GM19452 (cell line): Measurements from ENCODE around the gene CLDN8.

Source experiments
- ATAC-seq: cut with Tn5 transposase; IDR thresholded peaks from one replicate; pipeline ENCODE4 v1.9.1; 2021; ENCODE audit not compliant: unreplicated experiment

Gene CLDN8

GRCh38 chr21:30216041-30216723 lies at the start of gene CLDN8:
Gene CLDN8, minus strand, starts transcription at chr21:30216097. Its CDS starts 172 bp downstream, at chr21:30215925.
- ATAC-seq = no peak

- no peak for ATAC-seq
These were observed 41.9 kb upstream of the CLDN8 start for GRCh38 chr21:30257773-30258172.

- no peak for ATAC-seq
These were observed 40.2 kb upstream of the CLDN8 start for GRCh38 chr21:30256100-30256499.

- no peak for ATAC-seq
These were observed 39.8 kb upstream of the CLDN8 start for GRCh38 chr21:30255679-30256078.

- no peak for ATAC-seq
These were observed 35.9 kb upstream of the CLDN8 start for GRCh38 chr21:30251781-30252180.

GRCh38 chr21:30249936-30250335 lies 34.0 kb upstream of the CLDN8 start:
- no peak for ATAC-seq

GRCh38 chr21:30248844-30249243 lies 32.9 kb upstream of the CLDN8 start:
- ATAC-seq = no peak

- ATAC-seq = no peak
These were observed 29.2 kb upstream of the CLDN8 start for GRCh38 chr21:30245061-30245460.

- ATAC-seq = no peak
These were observed 27.8 kb upstream of the CLDN8 start for GRCh38 chr21:30243691-30244090.

- ATAC-seq = no peak
These were observed 24.8 kb upstream of the CLDN8 start for GRCh38 chr21:30240661-30241060.

GRCh38 chr21:30238168-30238567 lies 22.3 kb upstream of the CLDN8 start:
- no peak for ATAC-seq

GRCh38 chr21:30234643-30235042 lies 18.7 kb upstream of the CLDN8 start:
- ATAC-seq = no peak

GRCh38 chr21:30234050-30234449 lies 18.2 kb upstream of the CLDN8 start:
- ATAC-seq = no peak

GRCh38 chr21:30233228-30234020 lies 17.5 kb upstream of the CLDN8 start:
- ATAC-seq = no peak

- no peak for ATAC-seq
These were observed 16.1 kb upstream of the CLDN8 start for GRCh38 chr21:30232011-30232410.

GRCh38 chr21:30227633-30228404 lies 11.9 kb upstream of the CLDN8 start:
- ATAC-seq = no peak

- no peak for ATAC-seq
These were observed 11.2 kb upstream of the CLDN8 start for GRCh38 chr21:30227128-30227527.

GRCh38 chr21:30223596-30223995 lies 7.7 kb upstream of the CLDN8 start:
- no peak for ATAC-seq

- ATAC-seq = no peak
These were observed 6.8 kb upstream of the CLDN8 start for GRCh38 chr21:30222724-30223123.

- ATAC-seq = no peak
These were observed 4.8 kb downstream of the CLDN8 start for GRCh38 chr21:30211071-30211470.

- no peak for ATAC-seq
These were observed 6.3 kb downstream of the CLDN8 start for GRCh38 chr21:30209601-30210000.

- no peak for ATAC-seq
These were observed 8.7 kb downstream of the CLDN8 start for GRCh38 chr21:30207252-30207579.
